Fibroblast of the conjunctiva (primary cell): Measurements from ENCODE around the gene ZBTB24.
"Not testable (repeated sequence)": the region's sequence is repeated elsewhere in the genome, so short reads cannot be mapped to it uniquely, and the experiment has no call there.

Experiments used
- DNase-seq: peaks from one replicate; pipeline ENCODE4 v3.0.0-alpha.2; 2010; ENCODE audit warnings: low read depth

ZBTB24 gene

GRCh38 chr6:109482905-109483734 lies at the start of gene ZBTB24:
TSS of gene ZBTB24 (minus strand) at chr6:109483219. CDS start at chr6:109482026, 1,193 bp downstream.
- DNase-seq: peak; percentile 67

DNA sequence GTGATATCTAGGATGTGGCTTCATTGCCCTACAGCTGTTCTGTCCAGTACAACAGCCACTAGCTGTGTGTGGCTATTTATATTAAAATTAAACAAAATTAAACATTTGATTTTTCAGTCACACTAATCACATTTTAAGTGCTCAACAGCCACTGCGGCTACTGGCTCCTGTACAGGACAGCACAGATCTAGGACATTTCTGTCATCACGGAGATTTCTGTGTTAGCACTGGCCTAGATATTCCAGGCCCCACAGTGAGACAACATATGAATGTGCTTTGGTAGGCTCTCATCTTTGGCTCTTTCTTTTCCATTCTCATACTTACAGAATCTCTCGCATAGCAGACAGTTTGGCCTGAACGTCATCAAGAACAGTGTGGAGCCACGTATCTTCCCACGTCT lies 48.4 kb upstream of the ZBTB24 start:
- DNase-seq: no peak

DNA sequence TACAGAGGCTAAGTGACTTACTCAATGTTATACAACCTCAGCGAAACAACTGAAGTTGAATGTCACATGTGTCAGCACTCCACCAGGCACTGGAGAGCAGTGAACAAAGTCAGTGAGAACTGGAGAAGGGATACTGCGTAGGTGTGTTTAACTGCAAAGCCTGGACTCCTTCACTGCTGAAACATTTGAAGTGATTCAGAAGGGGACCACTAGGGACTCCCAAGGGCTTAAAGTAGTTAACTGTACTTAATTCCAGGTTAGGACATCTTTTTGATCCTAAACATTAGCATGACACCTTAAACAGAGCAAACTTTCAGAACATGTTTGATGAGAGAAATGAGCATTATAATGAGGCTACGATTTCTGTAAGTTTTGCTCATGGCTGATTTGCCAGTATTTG lies 45.0 kb upstream of the ZBTB24 start:
- DNase-seq: no peak

DNA sequence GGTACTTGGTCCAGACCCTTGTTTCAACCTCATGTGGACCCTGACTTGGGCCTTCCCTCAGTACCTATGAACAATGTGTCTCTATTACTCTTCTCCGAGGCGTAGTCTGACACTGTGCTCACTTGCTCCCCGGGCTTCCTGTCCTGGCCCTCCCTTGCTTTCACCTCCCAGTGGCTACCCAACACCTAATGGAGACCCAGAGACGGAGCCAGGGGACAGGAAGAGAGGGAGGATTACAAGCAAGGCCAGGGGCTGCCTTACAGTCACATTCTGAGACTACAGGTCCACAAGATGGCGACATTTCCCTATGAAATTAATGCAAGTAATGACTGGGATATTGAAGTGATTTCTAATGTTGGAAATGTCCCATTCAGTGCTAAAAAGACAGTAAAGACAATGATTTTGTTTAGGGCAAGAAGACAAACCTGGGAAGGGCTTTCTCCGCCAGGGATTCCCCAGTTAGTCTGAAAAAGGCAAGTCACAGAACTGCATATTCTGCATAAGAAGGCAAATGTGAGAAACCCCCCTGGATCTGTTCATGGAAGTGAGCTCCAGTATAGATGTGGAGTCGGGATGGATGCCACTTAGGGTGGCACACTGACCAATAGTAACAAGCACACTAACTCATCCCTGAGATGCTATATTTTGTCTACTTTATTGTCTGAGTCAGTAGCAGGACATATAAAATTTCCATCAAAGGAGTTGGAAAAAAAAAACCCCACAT lies 44.0 kb upstream of the ZBTB24 start:
- peak; percentile 59 for DNase-seq

GRCh38 chr6:109524129-109524528 lies 41.1 kb upstream of the ZBTB24 start:
- no peak for DNase-seq

- DNase-seq: peak; percentile 35
These were observed 40.5 kb upstream of the ZBTB24 start for GRCh38 chr6:109523478-109523877.

DNA sequence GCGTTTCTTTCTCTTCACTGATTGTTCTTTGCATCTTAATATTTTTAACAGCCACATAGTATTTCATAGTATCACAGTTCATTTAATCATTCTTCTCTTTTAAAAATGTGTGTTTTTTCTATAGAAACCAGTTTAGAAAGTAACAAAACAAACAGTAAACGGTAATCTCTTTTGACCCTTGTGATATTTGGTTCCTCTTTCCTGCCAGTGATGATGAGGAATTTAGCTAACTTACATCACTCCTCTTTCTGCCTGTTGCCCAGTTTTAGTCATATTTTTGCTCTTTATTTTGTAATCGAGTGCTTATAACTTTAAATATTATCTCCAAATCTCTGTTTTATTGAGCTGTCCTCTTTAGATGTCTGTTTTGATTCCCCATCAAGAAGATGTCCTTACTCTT lies 38.1 kb upstream of the ZBTB24 start:
- DNase-seq: no peak

- not testable (repeated sequence) for DNase-seq
These were observed 36.6 kb upstream of the ZBTB24 start for GRCh38 chr6:109519647-109520046.

GRCh38 chr6:109516929-109517328 lies 33.9 kb upstream of the ZBTB24 start:
- no peak for DNase-seq

- no peak for DNase-seq
These were observed 32.9 kb upstream of the ZBTB24 start for GRCh38 chr6:109515781-109516409.

GRCh38 chr6:109514946-109515345 lies 31.9 kb upstream of the ZBTB24 start:
- DNase-seq: no peak

- no peak for DNase-seq
These were observed 30.6 kb upstream of the ZBTB24 start for GRCh38 chr6:109513571-109514071.

GRCh38 chr6:109512271-109512817 lies 29.3 kb upstream of the ZBTB24 start:
- DNase-seq: no peak

DNA sequence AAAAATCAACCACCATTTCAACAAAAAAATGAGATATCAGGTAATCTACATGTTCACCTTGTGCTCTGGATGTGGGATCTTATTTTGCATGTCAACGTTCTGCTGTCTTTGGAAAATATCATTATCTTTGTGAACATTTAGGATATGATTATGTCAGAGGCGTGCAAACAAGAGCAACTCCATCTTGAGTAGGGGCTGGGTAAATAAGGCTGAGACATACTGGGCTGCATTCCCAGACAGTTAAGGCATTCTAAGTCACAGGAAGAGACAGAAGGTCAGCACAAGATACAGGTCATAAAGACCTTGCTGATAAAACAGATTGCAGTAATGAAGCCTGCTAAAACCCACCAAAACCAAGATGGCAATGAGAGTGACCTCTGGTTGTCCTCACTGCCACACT lies 28.8 kb upstream of the ZBTB24 start:
- no peak for DNase-seq

GRCh38 chr6:109510358-109510757 lies 27.3 kb upstream of the ZBTB24 start:
- DNase-seq: no peak

DNA sequence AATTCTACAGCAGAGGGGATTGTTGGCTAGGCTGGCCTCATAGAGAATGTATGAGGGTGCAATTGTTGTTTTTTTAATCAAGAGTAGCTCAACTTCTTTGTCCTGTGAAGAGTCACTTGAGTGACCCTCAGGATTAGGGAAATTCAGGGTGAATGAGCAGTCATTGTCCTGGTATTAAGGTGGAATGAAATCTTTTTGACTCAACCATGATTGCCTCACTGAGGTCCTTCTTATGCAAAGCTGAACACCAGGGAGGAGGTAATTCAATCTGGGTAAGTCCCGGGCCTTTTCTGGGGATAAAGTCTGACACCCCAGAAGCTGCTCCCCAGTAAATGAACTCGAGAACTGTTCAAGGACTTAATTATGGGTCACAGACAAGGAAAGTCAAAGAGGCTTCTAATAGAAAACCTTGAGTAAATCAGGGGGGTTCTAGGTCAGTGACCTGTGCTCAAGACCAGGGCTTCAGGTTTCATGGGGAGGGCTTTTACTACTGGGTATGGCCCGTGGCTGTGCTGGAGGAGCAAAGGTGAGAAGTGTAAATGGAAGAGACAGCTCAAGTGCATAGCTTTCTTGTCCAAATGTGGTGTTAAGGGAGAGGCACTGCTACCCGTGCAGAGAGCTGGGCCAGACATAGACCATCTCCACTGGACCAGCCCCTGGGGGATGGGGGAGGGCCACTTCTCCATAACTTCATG lies 25.3 kb upstream of the ZBTB24 start:
- DNase-seq: no peak

- DNase-seq: no peak
These were observed 24.6 kb upstream of the ZBTB24 start for GRCh38 chr6:109507490-109508072.

DNA sequence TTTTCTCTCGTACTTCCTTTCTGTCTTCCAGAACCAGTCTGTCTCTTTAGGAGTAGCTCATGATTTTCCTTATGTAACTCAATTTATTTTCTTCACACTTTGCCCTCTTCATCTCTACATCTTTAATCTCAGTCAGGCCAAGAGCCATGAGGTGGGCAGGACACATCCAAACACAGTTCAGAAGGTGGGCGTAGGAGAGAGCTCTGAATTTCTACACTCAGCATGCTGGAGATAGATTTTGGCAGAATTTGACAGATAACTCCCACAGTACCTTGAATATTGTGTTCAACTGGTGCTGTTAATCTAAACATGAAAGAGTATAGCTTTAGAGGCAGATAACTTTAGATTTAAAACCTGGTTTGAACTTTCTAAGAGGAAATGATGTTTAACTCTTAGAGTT lies 23.8 kb upstream of the ZBTB24 start:
- DNase-seq: no peak

GRCh38 chr6:109506314-109506713 lies 23.3 kb upstream of the ZBTB24 start:
- no peak for DNase-seq

GRCh38 chr6:109503327-109504224 lies 20.6 kb upstream of the ZBTB24 start:
- DNase-seq: no peak
